SK-N-SH (cell line): ENCODE results near the gene CRK.

ENCODE experiments used
- ELF1 ChIP-seq: IDR thresholded peaks from 2 replicates; pipeline ENCODE4 v1.4.0; 2012
- EP300 ChIP-seq, 2 experiments: IDR thresholded peaks; 2 replicates each; pipeline versions ENCODE4 v1.4.0 to v1.6.1; 2012; ENCODE audit warnings: borderline replicate concordance in 1 of 2, low read depth in 1 of 2, low read length in 1 of 2
- EZH2phosphoT487 ChIP-seq: fragments of 200-600 bp; sonication (generic); IDR thresholded peaks from 2 replicates; pipeline ENCODE4 v1.6.1; 2017; ENCODE audit warnings: low read depth, mixed run types, mild to moderate bottlenecking, antibody characterized with exemption, moderate library complexity, borderline replicate concordance
- FOXJ3 ChIP-seq: sonication (generic); formaldehyde crosslinking; IDR thresholded peaks from 2 replicates; pipeline ENCODE4 v1.5.1; 2020; ENCODE audit warnings: mild to moderate bottlenecking, missing genetic modification reagents
- JUND ChIP-seq: IDR thresholded peaks from 2 replicates; pipeline ENCODE4 v1.4.0; 2012
- MXI1 ChIP-seq: IDR thresholded peaks from 2 replicates; pipeline ENCODE4 v1.6.1; 2012; ENCODE audit warnings: mild to moderate bottlenecking, low read depth, low read length, improper control_type of control experiment
- RAD21 ChIP-seq: IDR thresholded peaks from 2 replicates; pipeline ENCODE4 v1.6.1; 2012; ENCODE audit warnings: mild to moderate bottlenecking, low read length
- RFX5 ChIP-seq: IDR thresholded peaks from 2 replicates; pipeline ENCODE4 v1.6.1; 2012; ENCODE audit warnings: mild to moderate bottlenecking, improper control_type of control experiment, low read length
- TF ChIP-seq, protein P1 (sequence below): fragments of 200-600 bp; sonication (generic); IDR thresholded peaks from 2 replicates; pipeline ENCODE4 v1.6.1; 2017; ENCODE audit warnings: antibody characterized with exemption, mild to moderate bottlenecking, moderate library complexity
- TF ChIP-seq, protein P2 (sequence below): IDR thresholded peaks from 2 replicates; pipeline ENCODE4 v1.6.1; 2012; ENCODE audit warnings: mild to moderate bottlenecking, low read depth, low read length, moderate library complexity
- TF ChIP-seq, protein P3 (sequence below): IDR thresholded peaks from 2 replicates; pipeline ENCODE4 v1.4.0; 2012; ENCODE audit warnings: low read depth, borderline replicate concordance

DNA sequence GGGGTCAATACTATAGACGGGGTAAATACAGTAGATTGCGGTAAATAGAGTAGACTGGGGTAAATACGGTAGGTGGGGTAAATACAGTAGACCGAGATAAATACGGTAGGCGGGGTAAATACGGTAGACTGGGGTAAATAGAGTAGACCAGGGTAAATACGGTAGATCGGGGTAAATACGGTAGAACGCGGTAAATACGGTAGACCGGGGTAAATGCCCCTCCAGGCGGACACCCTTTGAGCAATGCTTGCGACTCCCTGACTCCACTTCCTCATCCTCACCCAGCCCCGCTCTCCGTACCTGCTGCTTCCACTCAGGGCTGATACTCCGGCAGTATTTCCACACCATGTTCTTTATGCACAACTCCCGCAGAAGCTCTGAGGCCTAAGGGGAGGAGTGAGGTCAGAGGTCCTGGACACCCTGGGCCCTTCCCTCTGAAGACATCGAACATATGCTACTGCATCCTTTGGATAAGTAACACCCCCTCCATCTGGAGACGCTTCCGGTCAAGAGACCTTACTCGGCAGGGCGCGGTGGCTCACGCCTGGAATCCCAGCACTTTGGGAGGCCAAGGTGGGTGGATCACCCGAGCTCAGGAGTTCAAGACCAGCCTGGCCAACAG, 13.3 kb upstream of the CRK start:
- TF ChIP-seq EP300 (IDR thresholded peaks at IDR 0.05; ENCODE audit: borderline replicate concordance in 1 of 2, low read depth in 1 of 2, low read length in 1 of 2) (no peak), JUND (no peak), RAD21 (no peak), FOXJ3 (CRISPR knock-in tag) (no peak), RFX5 (no peak), MXI1 (no peak), ELF1 (no peak), EZH2phosphoT487 (no peak)
- TF ChIP-seq, protein P1, sequence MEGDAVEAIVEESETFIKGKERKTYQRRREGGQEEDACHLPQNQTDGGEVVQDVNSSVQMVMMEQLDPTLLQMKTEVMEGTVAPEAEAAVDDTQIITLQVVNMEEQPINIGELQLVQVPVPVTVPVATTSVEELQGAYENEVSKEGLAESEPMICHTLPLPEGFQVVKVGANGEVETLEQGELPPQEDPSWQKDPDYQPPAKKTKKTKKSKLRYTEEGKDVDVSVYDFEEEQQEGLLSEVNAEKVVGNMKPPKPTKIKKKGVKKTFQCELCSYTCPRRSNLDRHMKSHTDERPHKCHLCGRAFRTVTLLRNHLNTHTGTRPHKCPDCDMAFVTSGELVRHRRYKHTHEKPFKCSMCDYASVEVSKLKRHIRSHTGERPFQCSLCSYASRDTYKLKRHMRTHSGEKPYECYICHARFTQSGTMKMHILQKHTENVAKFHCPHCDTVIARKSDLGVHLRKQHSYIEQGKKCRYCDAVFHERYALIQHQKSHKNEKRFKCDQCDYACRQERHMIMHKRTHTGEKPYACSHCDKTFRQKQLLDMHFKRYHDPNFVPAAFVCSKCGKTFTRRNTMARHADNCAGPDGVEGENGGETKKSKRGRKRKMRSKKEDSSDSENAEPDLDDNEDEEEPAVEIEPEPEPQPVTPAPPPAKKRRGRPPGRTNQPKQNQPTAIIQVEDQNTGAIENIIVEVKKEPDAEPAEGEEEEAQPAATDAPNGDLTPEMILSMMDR, result no peak
- TF ChIP-seq, protein P2, sequence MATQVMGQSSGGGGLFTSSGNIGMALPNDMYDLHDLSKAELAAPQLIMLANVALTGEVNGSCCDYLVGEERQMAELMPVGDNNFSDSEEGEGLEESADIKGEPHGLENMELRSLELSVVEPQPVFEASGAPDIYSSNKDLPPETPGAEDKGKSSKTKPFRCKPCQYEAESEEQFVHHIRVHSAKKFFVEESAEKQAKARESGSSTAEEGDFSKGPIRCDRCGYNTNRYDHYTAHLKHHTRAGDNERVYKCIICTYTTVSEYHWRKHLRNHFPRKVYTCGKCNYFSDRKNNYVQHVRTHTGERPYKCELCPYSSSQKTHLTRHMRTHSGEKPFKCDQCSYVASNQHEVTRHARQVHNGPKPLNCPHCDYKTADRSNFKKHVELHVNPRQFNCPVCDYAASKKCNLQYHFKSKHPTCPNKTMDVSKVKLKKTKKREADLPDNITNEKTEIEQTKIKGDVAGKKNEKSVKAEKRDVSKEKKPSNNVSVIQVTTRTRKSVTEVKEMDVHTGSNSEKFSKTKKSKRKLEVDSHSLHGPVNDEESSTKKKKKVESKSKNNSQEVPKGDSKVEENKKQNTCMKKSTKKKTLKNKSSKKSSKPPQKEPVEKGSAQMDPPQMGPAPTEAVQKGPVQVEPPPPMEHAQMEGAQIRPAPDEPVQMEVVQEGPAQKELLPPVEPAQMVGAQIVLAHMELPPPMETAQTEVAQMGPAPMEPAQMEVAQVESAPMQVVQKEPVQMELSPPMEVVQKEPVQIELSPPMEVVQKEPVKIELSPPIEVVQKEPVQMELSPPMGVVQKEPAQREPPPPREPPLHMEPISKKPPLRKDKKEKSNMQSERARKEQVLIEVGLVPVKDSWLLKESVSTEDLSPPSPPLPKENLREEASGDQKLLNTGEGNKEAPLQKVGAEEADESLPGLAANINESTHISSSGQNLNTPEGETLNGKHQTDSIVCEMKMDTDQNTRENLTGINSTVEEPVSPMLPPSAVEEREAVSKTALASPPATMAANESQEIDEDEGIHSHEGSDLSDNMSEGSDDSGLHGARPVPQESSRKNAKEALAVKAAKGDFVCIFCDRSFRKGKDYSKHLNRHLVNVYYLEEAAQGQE, result no peak
- TF ChIP-seq, protein P3, sequence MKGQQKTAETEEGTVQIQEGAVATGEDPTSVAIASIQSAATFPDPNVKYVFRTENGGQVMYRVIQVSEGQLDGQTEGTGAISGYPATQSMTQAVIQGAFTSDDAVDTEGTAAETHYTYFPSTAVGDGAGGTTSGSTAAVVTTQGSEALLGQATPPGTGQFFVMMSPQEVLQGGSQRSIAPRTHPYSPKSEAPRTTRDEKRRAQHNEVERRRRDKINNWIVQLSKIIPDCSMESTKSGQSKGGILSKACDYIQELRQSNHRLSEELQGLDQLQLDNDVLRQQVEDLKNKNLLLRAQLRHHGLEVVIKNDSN, result no peak
